ENCODE results near the gene TMOD1. TPM values are rescaled to one million over a fixed set of nuclear protein-coding genes. Genes with fewer than 3 reads are reported as not detected.

Gene TMOD1
- total RNA-seq, 3 donors from 2014 or later (not counting 1 experiment from before 2014, with no cell fraction given) = 1.9 to 3.2 (median 2.0) TPM

DNA sequence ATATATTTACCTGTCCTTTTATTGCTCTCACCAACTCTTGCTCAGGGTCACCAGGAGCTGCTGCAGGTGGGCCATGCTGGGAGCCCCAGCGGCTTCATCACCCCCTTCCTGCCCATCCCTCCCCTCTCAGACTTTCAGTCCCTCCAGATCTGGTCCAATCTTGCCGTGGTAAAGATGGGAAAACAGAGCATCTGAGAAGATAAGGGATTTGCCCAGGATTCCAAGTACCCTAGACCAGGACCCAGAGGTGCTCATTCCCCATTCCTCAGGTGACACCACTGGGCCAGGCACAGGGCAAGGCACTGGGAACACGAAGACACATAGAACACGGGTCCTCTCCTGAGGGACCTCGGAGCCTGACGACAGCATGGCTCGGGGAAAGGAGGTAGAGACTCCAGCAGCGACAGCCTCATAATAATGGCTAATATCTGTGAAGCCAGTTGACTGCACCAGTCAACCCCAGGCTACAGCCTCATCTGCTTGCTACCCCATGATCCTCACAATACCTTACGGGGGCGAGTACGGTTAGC lies 18.0 kb downstream of the TMOD1 start:
- Histone ChIP-seq H3K36me3 (ENCODE audit: control insufficient read depth, insufficient read depth, low read length) (no peaks in the 10 kb centered on the region), H3K27me3 (ENCODE audit: control insufficient read depth, insufficient read depth, low read length) (no peaks in the 10 kb centered on the region), H3K27ac (ENCODE audit: low read length) (no peak overlapping the region), H3K4me3 (ENCODE audit: low read length) (no peak overlapping the region), H3K4me1 (ENCODE audit: control insufficient read depth, insufficient read depth, low read length) (no peaks in the 10 kb centered on the region), H3K9me3 (ENCODE audit: control insufficient read depth, insufficient read depth, low read length) (no peaks in the 10 kb centered on the region)
- Mint-ChIP-seq H3K4me3 (no peak overlapping the region), H3K36me3 (no peaks in the 10 kb centered on the region), H3K27me3 (ENCODE audit: low read depth in 2 of 2) (peaks cover 32 to 45% of the 10 kb centered on the region in 2 donors), H3K27ac (no peak overlapping the region), H3K9me3 (no peaks in the 10 kb centered on the region), H3K4me1 (no peaks in the 10 kb centered on the region)
- no peak for ATAC-seq
- TF ChIP-seq, protein P1, sequence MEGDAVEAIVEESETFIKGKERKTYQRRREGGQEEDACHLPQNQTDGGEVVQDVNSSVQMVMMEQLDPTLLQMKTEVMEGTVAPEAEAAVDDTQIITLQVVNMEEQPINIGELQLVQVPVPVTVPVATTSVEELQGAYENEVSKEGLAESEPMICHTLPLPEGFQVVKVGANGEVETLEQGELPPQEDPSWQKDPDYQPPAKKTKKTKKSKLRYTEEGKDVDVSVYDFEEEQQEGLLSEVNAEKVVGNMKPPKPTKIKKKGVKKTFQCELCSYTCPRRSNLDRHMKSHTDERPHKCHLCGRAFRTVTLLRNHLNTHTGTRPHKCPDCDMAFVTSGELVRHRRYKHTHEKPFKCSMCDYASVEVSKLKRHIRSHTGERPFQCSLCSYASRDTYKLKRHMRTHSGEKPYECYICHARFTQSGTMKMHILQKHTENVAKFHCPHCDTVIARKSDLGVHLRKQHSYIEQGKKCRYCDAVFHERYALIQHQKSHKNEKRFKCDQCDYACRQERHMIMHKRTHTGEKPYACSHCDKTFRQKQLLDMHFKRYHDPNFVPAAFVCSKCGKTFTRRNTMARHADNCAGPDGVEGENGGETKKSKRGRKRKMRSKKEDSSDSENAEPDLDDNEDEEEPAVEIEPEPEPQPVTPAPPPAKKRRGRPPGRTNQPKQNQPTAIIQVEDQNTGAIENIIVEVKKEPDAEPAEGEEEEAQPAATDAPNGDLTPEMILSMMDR (IDR thresholded peaks at IDR 0.05) = no peak
- DNase-seq = no peak
- WGBS (ENCODE audit: insufficient coverage) = 84% methylated on average over 11 of the region's 11 CpGs
- intact Hi-C loops (cut with micrococcal nuclease) = no loop called here

DNA sequence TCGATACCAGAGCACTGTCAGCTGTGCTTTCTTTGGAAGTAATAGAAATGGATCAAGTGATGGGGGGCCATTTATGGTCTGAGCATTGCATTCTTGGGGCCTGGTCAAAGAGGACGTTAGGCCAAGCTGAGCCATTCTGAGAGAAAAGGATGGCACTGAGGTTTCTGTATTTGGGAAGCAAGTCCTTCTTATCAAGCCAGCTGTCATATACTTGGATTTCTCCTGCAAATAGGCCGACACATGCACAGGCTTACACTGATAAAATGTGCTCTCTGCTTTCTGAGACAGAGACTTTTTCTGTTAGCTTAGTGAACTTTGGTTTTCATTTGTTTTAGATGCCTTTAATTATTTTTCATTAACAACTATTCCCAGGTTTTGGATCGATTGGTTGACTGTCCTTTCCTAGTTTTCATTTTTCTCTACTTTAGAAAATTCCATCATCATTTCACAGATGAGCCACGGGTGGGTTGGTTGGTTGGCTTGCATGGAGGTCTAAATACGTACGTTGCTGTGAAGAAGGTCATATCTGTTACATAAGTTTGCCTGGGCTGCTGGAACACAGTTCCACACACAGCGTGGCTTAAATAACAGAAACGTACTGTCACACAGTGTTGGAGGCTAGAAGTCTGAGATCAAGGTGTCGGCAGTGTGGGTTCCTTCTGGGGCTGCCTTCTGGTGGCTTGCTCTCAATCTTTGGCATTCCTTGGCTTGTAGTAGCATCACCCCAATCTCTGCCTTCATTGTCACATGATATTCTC lies 20.3 kb downstream of the TMOD1 start:
- H3K9me3 Mint-ChIP-seq = no peaks in the 10 kb centered on the region
- intact Hi-C loops (cut with micrococcal nuclease) = no loop called here
- no peak for ATAC-seq

DNA sequence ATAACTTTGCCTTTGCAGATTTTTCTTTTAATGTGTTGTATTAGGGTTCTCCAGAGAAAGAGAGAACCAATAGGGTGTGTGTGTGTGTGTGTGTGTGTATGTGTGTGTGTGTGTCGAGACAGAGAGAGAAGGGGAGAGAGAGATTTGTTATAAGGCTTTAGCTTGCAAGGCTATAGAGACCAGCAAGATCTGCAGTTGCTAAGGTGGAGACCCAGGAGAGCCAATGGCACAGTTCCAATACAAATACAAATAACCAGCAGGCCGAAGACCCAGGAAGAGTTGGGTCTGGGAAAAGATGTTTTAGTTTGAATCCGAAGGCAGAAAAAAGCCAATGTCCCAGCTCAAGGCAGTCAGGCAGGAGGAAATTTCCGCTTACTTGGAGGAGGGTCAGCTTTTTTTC lies 23.0 kb downstream of the TMOD1 start:
- Histone ChIP-seq H3K4me3 (ENCODE audit: low read length) (no peak overlapping the region), H3K27ac (ENCODE audit: low read length) (no peak overlapping the region), H3K36me3 (ENCODE audit: control insufficient read depth, insufficient read depth, low read length) (no peaks in the 10 kb centered on the region), H3K4me1 (ENCODE audit: control insufficient read depth, insufficient read depth, low read length) (no peaks in the 10 kb centered on the region), H3K27me3 (ENCODE audit: control insufficient read depth, insufficient read depth, low read length) (no peaks in the 10 kb centered on the region), H3K9me3 (ENCODE audit: control insufficient read depth, insufficient read depth, low read length) (no peaks in the 10 kb centered on the region)
- WGBS (ENCODE audit: insufficient coverage) = 78% methylated on average over 3 of the region's 4 CpGs
- Mint-ChIP-seq H3K27me3 (ENCODE audit: low read depth in 2 of 2) (peaks cover 13 to 26% of the 10 kb centered on the region in 2 donors), H3K4me1 (no peaks in the 10 kb centered on the region), H3K36me3 (no peaks in the 10 kb centered on the region), H3K9me3 (no peaks in the 10 kb centered on the region), H3K27ac (no peak overlapping the region), H3K4me3 (no peak overlapping the region)
- DNase-seq = no peak
- TF ChIP-seq, protein P1 (IDR thresholded peaks at IDR 0.05) = no peak
- intact Hi-C loops (cut with micrococcal nuclease) = no loop called here
- no peak for ATAC-seq

More for the DNA sequence above, 20.3 kb downstream of the TMOD1 start:
- DNase-seq = no peak
- no peaks in the 10 kb centered on the region for H3K9me3 ChIP-seq (ENCODE audit: control insufficient read depth, insufficient read depth, low read length)
- TF ChIP-seq, protein P1 (IDR thresholded peaks at IDR 0.05) = no peak
- H3K27me3 ChIP-seq (ENCODE audit: control insufficient read depth, insufficient read depth, low read length) = no peaks in the 10 kb centered on the region
- Mint-ChIP-seq H3K27me3 (ENCODE audit: low read depth in 2 of 2) (peaks cover 26 to 39% of the 10 kb centered on the region in 2 donors), H3K36me3 (no peaks in the 10 kb centered on the region), H3K27ac (no peak overlapping the region), H3K4me1 (no peaks in the 10 kb centered on the region), H3K4me3 (no peak overlapping the region)
- no peaks in the 10 kb centered on the region for H3K36me3 ChIP-seq (ENCODE audit: control insufficient read depth, insufficient read depth, low read length)
- H3K27ac ChIP-seq (ENCODE audit: low read length) = no peak overlapping the region
- no peak overlapping the region for H3K4me3 ChIP-seq (ENCODE audit: low read length)
- no peaks in the 10 kb centered on the region for H3K4me1 ChIP-seq (ENCODE audit: control insufficient read depth, insufficient read depth, low read length)
- WGBS (ENCODE audit: insufficient coverage) = 88% methylated on average over 9 of the region's 10 CpGs

Measured in natural killer cell (primary cell).